ES-I3 (cell line): ENCODE measurements around the gene ZDHHC21.

ENCODE experiments used
- H3K36me3 ChIP-seq: 2 replicates; pipeline ENCODE4 v1.6.1; 2013; ENCODE audit warnings: mild to moderate bottlenecking, low read length, control low read depth, moderate library complexity; ENCODE audit not compliant: insufficient read depth
- H3K4me1 ChIP-seq: 2 replicates; pipeline ENCODE4 v1.6.1; 2013; ENCODE audit warnings: mild to moderate bottlenecking, control low read depth, low read length; ENCODE audit not compliant: insufficient read depth
- H3K9ac ChIP-seq: 2 replicates; pipeline ENCODE4 v1.6.1; 2013; ENCODE audit warnings: low read depth, mild to moderate bottlenecking, low read length, moderate library complexity
- H3K9me3 ChIP-seq: 2 replicates; pipeline ENCODE4 v1.6.1; 2013; ENCODE audit warnings: mild to moderate bottlenecking, low read length, moderate library complexity; ENCODE audit not compliant: control insufficient read depth, insufficient read depth

The ZDHHC21 gene

DNA sequence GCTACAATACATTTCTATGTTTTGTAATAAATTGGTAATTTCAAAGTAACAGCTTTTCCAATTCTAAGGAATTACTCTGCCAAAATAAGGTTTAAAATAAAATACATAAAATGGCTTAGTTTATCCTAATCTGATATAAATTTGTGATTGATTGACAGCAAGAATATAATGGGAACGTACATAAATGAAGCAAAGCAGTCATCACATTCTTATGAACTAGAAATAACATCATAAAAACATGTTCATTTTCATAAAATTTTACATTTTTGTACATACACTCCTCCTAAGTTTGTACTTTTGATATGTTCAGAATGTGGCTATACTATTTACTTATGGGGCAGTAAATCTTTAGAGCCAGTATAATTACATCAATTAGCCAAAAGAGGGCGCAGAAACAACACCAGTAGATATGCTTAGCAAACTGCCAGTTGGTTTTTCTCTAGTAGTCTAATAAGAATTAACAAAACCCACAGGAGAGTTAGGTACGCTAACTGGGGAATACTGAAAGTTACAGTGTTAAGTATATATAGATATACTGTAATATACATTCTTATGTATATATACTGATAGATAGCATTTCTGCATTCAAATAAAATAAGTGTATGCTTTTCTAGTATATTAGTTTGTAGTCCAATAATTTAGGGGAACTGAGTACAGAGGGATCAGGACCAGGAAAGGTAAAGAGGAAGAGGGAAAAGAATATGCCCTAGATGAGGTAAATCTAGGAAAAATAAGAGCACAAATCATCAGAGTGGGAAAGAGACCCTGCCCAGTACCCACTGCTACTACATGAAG is 76.8 kb downstream of the ZDHHC21 start:
- H3K9ac ChIP-seq = no peak overlapping the region

DNA sequence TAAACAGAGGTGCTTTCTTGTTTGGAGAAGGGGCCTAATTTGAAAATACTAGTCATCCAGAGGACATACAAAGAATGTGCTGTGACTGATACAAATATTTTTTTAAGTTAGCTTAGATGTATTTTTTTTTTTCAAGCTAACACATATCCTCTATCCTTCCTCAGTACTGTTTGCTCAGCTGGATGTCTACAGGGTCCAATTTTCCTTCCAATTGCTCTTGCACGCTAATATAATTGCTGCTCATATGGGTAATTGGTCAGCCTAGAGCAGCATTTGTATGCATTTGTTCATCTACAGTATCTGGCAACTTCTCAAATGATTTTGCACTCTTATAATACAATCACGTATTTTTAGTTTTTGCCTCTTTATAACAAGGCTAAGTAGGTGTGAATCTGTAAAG is 84.7 kb downstream of the ZDHHC21 start:
- no peaks in the 10 kb centered on the region for H3K4me1 ChIP-seq
- H3K36me3 ChIP-seq = no peaks in the 10 kb centered on the region
- no peak overlapping the region for H3K9ac ChIP-seq
- H3K9me3 ChIP-seq = no peaks in the 10 kb centered on the region

More for the DNA sequence above, 76.8 kb downstream of the ZDHHC21 start:
- H3K36me3 ChIP-seq = no peaks in the 10 kb centered on the region
- H3K9me3 ChIP-seq = no peaks in the 10 kb centered on the region
- H3K4me1 ChIP-seq = no peaks in the 10 kb centered on the region

DNA sequence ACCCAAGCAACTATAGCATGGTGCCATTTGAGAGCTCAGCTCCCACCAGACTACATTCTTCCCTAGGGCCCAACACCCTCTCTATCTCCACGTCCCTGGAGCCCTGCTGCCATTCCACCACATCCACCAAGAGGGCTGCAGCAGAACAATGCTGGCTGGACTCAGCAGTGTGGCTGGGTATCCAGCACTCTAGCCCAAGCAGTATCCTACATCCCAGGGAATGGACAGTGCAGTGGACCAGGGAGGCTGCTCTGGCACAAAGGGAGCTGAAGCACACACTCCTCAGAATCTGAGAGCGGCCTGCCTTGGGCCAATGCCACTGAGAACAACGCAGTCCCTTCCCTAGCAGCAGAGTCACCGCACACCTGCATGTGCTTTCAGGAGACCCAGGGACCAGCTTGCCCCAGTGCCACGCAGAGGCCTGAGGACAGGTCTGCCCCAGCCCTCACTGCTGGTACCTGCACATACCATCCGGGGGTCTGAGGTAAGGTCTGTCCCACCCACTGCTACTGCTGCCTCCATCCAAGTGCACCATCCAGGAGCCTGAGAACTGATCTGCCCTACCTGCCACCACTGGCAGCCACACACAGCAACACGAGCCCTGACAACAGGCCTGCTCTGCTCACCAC is 95.9 kb downstream of the ZDHHC21 start:
- H3K9ac ChIP-seq = no peak overlapping the region
- no peaks in the 10 kb centered on the region for H3K4me1 ChIP-seq
- no peaks in the 10 kb centered on the region for H3K36me3 ChIP-seq
- H3K9me3 ChIP-seq = no peaks in the 10 kb centered on the region

DNA sequence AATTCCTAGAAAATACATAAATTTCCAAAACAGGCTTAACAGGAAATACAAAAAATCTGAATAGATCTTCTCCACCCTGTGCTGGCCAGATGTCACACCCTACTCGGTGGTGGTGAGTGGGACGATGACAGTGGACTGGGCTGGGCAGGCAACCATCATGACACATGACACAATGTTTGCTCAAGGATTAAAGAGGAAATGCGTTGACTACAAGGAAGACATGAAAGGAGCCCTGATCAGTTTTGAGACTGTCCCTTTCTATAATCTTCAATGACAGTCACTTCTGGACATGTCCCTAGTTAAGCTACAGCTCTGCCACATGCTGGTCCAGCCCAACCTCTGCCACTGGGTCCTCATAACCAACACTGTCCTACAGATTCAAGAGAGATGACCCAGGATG is 99.8 kb downstream of the ZDHHC21 start:
- Histone ChIP-seq H3K9me3 (no peaks in the 10 kb centered on the region), H3K4me1 (no peaks in the 10 kb centered on the region), H3K9ac (no peak overlapping the region), H3K36me3 (no peaks in the 10 kb centered on the region)

DNA sequence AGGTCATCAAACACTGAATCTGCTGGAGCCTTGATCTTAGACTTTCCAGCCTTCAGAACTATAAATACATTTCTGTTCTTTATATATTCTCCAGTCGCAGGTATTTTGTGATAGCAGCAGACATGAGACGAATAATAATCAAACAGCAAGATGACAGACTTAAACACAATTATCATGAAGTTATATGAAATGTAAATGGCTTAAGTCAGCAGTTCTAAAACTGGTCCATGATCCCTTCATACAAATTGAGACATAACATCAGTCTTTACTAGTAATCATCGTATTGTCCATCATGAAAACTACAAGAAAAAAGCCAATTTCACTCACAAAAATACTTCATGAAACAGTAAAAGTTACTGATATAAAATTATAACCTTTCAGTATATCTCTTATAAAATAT is 101.8 kb downstream of the ZDHHC21 start:
- no peaks in the 10 kb centered on the region for H3K9me3 ChIP-seq
- no peaks in the 10 kb centered on the region for H3K4me1 ChIP-seq
- no peaks in the 10 kb centered on the region for H3K36me3 ChIP-seq
- no peak overlapping the region for H3K9ac ChIP-seq

DNA sequence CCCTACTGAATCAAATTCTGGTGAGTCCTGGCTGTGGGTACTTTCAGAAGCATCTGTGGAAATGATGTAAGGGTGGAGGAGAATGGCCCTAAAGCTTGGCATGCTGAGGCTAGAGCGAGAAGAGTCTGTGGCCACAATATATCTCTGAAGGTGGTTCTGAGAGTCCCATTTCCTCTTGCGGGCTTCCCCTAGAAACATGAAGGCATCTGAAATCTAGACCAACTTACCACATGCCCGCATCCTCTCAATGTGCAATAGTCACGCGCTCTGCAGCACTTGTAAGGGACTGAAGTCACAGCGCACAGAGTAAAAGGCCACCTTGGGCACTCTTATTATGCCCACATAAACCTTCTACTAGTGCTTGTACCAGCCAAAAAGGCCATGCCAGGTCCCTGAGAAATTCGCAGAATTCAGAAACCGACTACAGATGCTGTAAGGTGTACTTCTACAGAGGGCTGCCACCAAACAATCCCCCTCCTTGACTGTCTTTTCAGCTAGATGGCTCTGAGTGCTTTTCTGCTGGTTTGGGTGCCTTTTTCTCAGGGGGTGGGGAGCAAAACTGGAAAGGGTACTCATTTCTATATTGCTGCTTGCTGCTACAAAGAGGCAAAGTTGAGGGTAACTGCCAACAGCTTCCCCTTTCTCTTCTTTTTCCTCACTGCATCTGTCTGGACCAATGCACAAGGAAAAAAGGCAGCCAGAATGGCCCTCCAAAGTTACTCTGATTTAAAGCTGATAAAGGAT is 107.3 kb downstream of the ZDHHC21 start:
- no peaks in the 10 kb centered on the region for H3K4me1 ChIP-seq
- H3K36me3 ChIP-seq = no peaks in the 10 kb centered on the region
- H3K9me3 ChIP-seq = peaks cover 5% of the 10 kb centered on the region; the same call in 1 of the 2 replicates
- no peak overlapping the region for H3K9ac ChIP-seq

DNA sequence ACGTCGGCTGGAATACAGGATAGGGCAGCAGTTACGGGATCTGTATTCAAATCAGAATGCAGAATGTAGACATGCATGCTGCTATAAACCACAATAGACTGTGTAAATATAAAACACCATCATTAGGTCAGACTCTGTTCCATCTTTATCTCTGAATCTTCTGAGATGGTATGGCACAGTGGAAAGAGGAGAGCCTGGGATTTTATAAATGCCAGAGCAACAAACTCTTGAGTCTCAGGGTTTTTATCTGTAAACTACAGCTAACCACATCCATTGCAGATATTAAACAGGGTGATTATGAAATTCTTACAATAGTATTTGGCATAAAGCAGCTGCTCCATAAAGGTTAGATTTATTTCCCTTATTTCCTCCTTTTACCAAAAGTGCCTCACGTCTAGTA is 108.7 kb downstream of the ZDHHC21 start:
- no peaks in the 10 kb centered on the region for H3K4me1 ChIP-seq
- peaks cover 5% of the 10 kb centered on the region; the same call in 1 of the 2 replicates for H3K9me3 ChIP-seq
- no peaks in the 10 kb centered on the region for H3K36me3 ChIP-seq
- H3K9ac ChIP-seq = no peak overlapping the region

DNA sequence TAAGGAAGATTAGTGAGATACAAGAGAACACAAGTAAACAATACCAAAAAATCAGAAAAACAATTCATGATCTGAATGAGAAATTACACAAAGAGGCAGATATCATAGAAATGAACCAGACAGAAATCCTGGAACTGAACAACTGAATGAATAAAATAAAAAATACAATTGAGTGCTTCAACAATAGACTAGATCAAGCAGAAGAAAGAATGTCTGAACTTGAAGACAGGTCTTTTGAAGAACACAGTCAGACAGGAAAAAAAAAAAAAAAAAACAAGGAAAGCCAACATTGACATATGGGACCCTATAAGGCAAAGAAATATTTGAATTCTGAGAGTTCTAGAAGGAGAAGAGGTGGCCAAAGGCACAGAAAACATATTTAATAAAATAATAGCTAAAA is 115.2 kb downstream of the ZDHHC21 start:
- Histone ChIP-seq H3K9me3 (peaks cover 5% of the 10 kb centered on the region; the same call in 1 of the 2 replicates), H3K36me3 (no peaks in the 10 kb centered on the region), H3K4me1 (no peaks in the 10 kb centered on the region), H3K9ac (no peak overlapping the region)

DNA sequence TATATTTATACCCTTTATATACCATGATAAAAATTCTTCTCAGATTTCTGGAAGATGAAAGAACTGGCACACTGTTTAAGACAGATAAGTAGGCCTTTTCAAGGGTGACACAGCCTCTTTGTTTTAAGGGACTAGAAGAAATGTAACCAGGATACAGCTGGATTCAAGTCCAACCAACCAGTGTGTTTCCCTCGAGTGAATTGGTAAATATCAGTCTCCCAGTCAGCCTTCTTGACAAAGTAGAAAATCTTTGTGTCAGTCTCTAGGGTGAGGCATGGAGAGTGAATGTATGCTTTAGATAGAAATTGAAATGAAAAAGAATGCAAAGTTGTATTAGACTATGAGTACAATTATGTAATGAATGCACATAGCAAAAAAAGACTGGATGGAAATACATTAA is 119.1 kb downstream of the ZDHHC21 start:
- Histone ChIP-seq H3K9ac (no peak overlapping the region), H3K36me3 (no peaks in the 10 kb centered on the region), H3K9me3 (no peaks in the 10 kb centered on the region), H3K4me1 (no peaks in the 10 kb centered on the region)

DNA sequence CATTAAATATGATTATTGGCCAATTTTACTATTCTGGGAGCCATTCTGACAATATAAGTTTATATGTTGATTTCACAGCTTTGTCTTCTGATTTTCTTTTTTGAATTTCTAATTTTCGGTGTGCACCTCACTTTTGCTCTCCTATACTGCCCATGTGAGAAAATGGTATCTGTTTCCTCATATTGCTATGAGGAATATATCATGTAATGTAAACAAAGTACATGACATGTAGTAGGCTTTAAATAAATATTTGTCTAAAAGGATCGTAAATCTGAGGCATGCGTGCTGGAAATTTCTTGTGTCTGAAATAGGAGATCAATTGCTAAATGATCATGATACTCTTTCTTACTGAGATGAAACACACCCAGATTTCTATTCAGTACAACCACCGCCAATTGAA is 119.9 kb downstream of the ZDHHC21 start:
- Histone ChIP-seq H3K9ac (no peak overlapping the region), H3K36me3 (no peaks in the 10 kb centered on the region), H3K4me1 (no peaks in the 10 kb centered on the region), H3K9me3 (no peaks in the 10 kb centered on the region)

DNA sequence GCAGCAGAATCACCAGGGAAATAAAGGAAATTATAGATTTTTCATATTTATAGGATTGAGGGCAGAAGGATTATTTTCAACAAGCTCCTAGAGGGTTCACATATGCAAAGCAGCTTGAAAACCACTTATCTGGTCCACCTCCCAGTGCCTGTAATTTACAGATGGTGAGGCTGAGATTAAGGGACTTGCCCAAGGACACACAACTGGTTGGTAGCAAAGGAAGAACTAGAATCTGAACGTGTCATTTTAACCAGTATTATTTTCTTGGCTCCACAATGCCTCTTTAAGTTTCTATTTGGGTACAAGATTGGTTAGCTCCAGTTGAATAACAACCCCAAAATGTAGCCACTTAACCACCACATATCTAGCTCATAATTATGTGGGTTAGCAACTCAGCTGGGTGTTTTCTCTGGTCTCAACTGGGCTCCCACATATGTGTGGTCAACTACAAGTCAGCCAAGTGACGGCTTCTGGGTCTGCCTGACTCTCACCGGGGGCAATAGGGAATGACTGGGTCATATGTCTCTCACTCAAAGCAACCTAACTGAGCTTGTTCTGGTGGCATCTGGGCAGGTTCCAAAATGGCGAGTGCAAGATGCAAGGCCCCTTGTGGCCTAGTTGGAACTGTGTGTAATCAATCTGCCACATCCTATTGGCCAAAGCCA is 127.7 kb downstream of the ZDHHC21 start:
- Histone ChIP-seq H3K9me3 (no peaks in the 10 kb centered on the region), H3K9ac (no peak overlapping the region), H3K4me1 (peaks cover 5% of the 10 kb centered on the region; the same call in 1 of the 2 replicates), H3K36me3 (no peaks in the 10 kb centered on the region)

DNA sequence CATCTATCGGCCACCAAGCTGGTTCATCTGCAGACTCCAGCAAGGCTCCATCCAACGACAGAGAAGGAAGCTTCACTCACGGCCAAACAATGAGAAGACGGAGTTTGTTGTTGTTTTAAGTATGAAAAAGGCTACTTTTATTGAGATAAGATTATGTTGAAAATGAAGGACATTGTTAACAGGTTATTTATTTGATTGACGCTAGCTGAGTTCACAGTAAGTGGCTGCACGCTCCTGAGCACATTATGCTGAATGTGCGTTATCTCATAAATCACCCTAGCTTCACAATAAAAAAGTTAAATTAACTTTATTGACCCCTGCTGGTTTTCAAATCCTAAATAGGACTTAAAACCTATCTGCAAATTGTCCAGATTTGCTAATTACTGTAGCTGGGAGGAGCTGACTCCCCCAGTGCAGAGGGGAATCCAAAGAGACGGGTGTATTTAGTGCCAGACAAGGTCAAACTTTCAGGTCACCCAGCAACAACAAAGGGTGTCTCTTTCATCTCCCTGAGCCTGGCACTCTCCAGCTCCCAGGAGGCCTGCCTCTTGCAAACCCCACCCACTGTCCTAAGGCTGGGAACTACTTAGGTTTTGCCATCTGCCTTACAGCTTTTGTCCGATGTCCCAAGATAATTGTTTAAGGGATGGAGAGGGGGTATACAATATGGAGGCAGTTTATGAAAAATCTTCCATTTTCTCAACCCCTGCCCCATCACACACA is 129.2 kb downstream of the ZDHHC21 start:
- Histone ChIP-seq H3K4me1 (peaks cover 5% of the 10 kb centered on the region; the same call in 1 of the 2 replicates), H3K9ac (no peak overlapping the region), H3K36me3 (no peaks in the 10 kb centered on the region), H3K9me3 (no peaks in the 10 kb centered on the region)

DNA sequence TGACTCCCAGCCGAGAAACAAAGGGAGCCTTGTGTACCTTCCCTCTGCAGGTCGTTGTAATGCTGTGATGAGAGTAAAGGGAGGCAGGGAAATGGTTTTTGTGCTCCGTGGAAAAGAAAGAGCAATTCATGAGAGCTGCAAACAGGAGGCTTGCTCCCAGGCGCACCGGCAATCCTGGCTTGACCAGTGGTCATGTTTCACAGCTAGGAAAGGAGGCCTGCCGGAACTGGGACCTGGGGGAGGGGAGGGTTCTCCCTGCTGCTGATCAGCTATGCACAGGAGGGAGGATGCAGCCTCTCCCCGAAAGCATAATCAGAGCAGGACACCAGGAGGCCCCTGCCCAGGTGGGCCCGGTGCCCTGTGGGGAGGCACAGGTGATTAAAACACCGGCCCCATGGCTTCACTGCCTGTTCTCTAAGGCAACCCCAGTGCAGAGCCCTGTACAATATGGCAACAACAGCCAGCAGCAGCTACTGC is 131.3 kb downstream of the ZDHHC21 start:
- Histone ChIP-seq H3K9me3 (no peaks in the 10 kb centered on the region), H3K4me1 (peaks cover 5% of the 10 kb centered on the region; the same call in 1 of the 2 replicates), H3K36me3 (no peaks in the 10 kb centered on the region), H3K9ac (no peak overlapping the region)
